ENCODE measurements around the gene PAQR9.

PAQR9 gene

GRCh38 chr3:142981108-142981507 lies 17.6 kb upstream of the PAQR9 start:
- DNase-seq = no peak

- no peak for DNase-seq
These were observed 13.9 kb upstream of the PAQR9 start for GRCh38 chr3:142977399-142977728.

GRCh38 chr3:142976621-142977398 lies 13.3 kb upstream of the PAQR9 start:
- no peak for DNase-seq

- DNase-seq = no peak
These were observed 12.0 kb upstream of the PAQR9 start for GRCh38 chr3:142975316-142975995.

- no peak for DNase-seq
These were observed 9.9 kb upstream of the PAQR9 start for GRCh38 chr3:142973217-142974009.

DNA sequence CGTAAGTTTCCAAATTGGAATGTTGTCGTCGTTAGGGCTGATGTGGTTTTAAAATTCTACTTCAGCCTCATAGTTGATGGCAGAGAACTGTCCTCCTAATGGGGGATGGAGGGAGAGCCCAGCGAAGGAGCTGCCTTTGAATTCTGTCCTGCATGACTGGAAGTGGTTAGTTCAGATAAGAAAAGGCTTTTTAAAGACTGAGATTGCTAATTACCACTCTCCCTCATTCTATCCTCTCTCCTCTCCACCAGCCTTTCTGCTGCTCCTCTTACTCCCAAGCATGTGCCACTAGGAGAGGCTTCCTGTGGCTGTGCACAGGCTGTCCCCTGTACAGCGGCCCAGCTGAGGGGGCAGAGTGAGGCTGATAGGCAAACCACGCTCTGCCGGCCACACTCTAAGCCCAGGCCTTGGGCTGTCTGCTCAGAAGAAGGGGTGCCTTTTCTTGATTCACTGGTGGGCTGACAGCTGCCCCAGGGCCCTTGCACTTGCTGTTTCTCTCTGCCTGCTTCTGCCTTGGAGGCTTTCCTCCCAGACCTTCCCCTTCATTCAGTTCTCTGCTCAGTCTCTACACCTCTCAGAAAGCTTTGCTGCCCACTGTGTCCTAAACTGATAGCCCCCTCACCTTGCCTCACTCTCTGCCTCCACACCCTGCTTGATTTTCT lies 8.7 kb upstream of the PAQR9 start:
- no peak for DNase-seq

DNA sequence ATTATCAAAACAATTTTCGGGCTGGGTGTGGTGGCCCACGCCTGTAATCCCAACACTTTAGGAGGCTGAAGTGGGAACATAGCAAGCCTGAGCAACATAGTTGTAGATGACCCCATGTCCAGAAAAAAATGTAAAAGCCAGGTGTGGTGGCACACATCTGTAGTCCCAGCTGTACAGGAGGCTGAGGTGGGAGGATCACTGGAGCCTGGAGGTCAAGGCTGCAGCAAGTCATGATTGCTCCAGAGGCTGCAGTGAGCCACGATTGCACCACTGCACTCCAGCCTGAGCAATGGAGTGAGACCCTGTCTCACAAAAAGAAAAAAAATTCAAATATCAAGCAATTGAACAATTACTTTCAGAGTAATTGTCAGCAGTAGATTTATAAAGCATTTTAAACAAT lies 8.0 kb upstream of the PAQR9 start:
- no peak for DNase-seq

DNA sequence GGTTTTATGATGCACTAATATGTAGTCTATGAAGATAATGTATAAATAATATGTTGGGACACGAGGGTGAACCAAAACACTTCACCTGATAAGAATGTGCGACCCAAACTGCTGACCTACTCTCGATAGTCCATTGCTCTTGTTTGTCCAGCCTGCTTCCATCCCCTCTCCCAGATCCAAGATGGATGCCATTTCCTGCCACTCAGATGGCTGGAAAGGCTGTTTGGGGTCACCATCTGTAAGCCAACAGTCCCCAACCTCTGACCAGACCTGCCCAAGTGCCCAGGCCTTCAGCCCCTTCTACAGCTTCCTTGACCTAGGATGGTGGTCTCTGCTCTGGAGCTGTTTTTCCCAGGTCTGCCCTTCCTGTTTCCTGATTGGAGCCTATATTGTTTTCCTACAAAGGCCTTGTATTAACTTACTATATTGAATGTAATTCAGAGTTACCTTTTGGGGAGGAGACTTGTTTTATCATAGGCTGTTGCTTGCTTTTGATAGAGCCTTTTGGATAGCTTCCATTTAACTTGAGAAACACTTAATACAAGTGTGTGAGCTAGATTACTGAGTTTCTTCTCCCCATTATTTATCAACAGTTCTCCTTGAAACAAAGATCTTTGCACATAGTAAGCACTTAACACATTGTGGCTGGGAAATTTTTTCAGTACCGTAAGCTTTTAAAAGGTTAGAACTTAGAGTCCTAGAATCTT lies 5.0 kb upstream of the PAQR9 start:
- no peak for DNase-seq

DNA sequence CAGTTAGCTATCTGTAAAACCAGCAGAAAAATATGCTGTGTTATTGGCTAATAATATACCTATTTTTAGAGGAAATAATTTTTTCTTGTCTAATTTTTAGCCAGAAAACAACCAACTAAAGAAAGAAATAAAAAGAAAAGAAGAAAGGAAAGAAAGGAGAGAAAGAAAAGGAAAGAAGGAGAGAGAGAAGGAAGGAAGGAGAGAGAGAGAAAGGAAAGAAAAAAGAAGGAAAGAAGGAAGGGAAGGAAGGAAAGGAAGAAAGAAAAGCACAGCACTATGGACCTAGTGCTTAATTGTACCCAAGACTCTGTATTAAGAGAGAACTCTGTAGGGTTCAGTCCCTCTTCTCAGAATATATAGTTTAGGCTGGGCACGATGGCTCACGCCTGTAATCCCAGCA lies 3.3 kb upstream of the PAQR9 start:
- no peak for DNase-seq

DNA sequence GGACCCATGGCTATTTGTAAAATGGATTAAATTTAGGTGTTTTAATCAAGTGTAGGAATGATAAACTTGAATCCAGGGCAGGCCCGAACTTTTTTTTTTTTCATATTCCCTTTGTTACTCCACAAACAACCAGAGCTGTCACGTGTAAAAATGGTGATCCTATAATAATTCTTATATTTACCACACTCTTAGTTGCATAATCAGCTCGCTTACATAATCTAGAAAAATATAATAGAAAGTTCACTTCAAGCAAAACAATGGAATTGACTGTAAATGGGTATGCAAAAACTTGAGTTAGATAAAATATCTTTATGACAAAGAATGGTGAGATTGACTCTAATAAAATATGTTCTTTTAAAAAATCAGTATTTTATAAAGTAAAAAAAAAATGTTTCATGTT lies 2.1 kb upstream of the PAQR9 start:
- DNase-seq = no peak

GRCh38 chr3:142963234-142963515 lies 299 bp downstream of the PAQR9 start:
- no peak for DNase-seq

DNA sequence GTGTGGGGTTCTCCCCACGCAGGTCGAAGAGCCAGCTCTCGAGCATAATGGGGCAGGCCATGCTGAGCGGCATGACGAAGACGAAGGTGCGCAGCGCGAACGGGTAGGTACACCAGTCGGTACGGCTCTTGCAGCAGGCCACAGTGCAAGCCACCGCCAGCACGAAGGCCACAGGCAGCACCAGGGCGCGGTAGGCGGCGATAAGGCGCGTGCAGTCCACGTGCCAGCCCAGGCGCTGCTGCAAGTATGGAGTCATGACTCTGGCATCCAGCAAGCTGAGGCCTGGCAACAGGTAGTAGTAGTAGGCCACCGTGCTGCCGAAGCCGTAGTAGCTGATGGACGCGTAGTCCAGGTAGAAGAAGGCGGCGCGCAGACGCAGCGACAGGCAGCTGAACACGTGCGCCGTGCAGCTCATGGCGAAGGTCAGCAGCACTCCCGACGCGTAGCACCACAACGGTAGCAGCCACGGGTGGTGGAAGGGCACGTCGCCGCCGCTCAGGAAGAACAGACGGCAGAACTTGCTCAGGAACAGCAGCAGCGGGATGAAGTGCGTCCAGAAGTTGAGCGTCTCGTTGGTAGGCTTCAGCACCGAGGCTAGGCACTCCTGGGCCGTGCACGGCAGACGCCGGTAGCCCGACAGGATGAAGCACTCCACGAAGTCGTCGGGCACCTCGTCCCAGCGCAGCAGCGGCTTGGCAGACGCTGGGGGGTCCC lies 797 bp downstream of the PAQR9 start:
- no peak for DNase-seq

GRCh38 chr3:142962175-142962519 lies 1.3 kb downstream of the PAQR9 start:
- no peak for DNase-seq

GRCh38 chr3:142961539-142961938 lies 1.9 kb downstream of the PAQR9 start:
- no peak for DNase-seq

- DNase-seq = no peak
These were observed 3.1 kb downstream of the PAQR9 start for GRCh38 chr3:142960322-142960850.

- DNase-seq = no peak
These were observed 4.8 kb downstream of the PAQR9 start for GRCh38 chr3:142958707-142959106.

DNA sequence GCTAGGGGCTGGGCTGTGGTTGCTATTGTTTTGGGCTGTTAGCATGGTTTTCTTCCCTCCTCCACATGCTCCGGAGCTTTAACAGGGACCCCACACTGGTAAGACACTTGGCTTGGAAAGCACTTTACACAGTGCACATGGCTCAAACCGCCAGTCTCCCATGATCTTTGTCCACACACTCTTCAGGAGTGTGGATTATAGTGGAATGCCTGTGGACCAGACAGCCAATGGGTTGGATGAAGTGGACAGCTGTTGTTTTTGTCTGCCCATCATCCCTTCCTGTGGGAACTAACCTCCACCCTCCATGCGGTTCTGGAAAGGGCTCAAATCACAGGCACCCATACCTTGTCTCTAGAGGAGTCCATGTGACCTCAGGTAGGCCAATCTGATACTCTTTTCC lies 10.0 kb downstream of the PAQR9 start:
- DNase-seq = no peak

DNA sequence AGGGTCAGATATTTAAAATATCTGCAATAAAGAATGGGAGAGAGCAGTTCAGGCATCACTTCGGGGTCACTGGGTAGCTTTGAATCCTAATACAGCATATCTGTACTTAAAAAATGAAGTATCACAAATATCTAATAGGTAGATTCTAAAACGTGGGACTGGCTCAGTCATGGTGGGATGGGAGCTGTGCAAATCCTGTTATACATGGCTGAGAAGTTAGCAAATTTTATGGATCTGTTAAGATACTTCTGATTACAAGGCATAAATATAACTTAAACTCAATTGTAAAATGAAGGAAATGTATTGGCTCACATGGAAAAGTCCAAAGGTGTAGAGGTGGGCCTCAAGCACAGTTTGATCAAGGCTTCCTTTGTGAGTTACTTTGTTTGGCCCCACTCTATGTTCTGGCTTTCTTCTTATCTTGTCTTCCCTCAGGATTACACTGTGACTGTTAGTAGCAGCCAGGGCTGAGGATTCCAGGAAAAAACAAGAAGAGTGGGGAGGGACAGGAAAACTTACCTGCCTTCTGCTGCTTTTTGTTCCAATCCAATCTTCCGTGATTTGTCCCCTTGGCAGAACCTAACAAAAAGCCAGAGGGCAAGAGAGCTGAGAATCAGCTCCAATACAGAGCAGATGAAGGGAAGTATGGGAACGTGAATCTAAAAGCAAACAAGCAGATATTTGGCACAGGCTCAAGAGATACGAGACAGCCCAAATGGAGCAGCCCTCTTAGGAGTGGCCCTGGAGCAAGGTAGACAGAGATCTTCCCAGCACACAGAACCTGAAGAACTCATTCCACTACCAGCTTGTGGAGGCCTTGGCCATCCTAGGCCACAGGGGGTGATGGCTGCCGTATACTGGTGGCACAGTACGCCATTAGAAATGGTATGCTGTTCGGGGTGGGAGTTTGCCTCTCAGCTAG lies 10.9 kb downstream of the PAQR9 start:
- DNase-seq = no peak

DNA sequence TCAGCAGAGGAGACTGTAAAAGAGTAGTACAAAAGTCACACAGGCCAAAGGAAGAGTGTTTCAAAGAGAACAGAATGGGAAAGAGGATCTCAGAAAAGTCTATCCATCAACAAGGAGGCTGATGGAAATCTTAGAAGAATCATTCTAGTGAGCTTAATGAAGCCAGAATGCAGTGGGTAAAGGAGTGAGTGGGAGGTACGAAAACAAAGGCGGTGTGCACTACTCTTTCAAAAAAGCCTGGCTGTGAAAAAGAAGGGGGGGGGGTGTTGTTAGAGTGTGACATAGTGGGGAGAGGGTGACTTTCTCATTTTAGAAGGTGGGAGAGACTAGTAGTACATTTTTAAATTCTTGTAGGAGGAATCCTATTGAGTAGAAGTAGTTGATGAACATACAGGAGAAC lies 11.7 kb downstream of the PAQR9 start:
- no peak for DNase-seq

DNA sequence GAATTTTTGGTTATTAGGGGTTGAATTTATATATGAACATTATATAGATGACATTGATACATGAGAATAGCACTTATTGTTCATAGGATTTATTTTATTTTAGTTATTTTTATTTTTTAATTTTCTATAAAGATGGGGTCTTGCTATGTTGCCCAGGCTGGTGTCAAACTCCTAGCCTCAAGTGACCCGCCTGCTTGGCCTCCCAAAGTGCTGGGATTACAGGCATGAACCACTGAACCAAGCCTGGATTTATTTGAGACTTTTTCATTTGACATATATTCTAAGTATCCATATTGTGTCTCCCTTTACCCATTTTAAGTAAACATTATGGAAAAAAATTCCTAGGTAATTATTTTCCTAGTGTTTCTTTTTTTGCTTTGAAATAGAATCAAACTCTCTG lies 12.5 kb downstream of the PAQR9 start:
- no peak for DNase-seq
